Measurements from ENCODE around the gene GAL3ST3. TPM values are rescaled to one million over a fixed set of nuclear protein-coding genes. Genes with fewer than 3 reads are reported as not detected.

The GAL3ST3 gene
- total RNA-seq, 1 donor, result not detected

DNA sequence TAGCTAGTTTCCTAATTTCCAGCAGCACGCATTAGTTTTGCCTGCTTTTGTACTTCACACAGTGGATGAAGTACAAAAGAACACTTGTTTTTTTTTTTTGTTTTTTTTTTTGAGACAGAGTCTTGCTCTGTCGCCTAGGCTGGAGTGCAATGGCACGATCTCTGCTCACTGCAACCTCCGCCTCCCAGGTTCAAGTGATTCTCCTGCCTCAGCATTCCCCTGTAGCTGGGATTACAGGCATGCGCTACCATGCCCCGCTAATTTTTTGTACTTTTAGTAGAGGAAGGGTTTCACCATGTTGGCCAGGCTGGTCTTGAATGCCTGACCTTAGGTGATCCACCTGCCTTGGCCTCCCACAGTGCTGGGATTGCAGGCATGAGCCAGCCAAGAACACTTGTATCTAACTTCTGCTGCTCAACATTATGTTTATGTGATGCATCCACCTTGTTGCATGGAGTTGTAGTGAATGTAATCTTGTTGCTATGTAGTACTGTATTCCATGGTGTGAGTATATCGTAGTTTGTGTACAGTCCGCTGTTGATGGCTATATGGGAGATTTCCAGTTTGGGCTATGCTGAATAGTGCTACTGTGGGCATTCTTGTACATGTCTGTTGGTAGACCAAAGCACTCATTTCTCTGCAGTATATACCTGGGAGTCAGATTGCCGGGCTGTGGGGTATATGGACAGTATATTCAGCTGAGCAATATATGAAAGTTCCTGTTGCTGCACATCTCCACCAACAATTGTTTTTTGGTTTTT is 38.4 kb upstream of the GAL3ST3 start:
- Histone ChIP-seq H2AFZ (ENCODE audit: low read length) (no peak overlapping the region), H3K9me3 (ENCODE audit: low read depth, low read length) (no peaks in the 10 kb centered on the region), H3K27ac (ENCODE audit: low read depth, low read length) (no peak overlapping the region), H3K4me2 (ENCODE audit: insufficient read depth, low read length) (no peak overlapping the region), H3K4me1 (ENCODE audit: insufficient read depth, low read length) (peaks cover 26% of the 10 kb centered on the region), H3K27me3 (ENCODE audit: insufficient read depth, low read length) (no peaks in the 10 kb centered on the region), H3K4me3 (ENCODE audit: insufficient read depth, low read length) (no peak overlapping the region), H4K20me1 (ENCODE audit: insufficient read depth, low read length) (peaks cover 39% of the 10 kb centered on the region), H3K36me3 (ENCODE audit: insufficient read depth, low read length) (peaks cover 3% of the 10 kb centered on the region), H3K79me2 (ENCODE audit: insufficient read depth, low read length) (peaks cover 79% of the 10 kb centered on the region)
- DNase-seq (ENCODE audit: insufficient read length, low spot score, missing footprints), result no peak
- TF ChIP-seq, protein P1, sequence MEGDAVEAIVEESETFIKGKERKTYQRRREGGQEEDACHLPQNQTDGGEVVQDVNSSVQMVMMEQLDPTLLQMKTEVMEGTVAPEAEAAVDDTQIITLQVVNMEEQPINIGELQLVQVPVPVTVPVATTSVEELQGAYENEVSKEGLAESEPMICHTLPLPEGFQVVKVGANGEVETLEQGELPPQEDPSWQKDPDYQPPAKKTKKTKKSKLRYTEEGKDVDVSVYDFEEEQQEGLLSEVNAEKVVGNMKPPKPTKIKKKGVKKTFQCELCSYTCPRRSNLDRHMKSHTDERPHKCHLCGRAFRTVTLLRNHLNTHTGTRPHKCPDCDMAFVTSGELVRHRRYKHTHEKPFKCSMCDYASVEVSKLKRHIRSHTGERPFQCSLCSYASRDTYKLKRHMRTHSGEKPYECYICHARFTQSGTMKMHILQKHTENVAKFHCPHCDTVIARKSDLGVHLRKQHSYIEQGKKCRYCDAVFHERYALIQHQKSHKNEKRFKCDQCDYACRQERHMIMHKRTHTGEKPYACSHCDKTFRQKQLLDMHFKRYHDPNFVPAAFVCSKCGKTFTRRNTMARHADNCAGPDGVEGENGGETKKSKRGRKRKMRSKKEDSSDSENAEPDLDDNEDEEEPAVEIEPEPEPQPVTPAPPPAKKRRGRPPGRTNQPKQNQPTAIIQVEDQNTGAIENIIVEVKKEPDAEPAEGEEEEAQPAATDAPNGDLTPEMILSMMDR (IDR thresholded peaks at IDR 0.05; ENCODE audit: extremely low read depth, low read depth, low read length), result no peak

DNA sequence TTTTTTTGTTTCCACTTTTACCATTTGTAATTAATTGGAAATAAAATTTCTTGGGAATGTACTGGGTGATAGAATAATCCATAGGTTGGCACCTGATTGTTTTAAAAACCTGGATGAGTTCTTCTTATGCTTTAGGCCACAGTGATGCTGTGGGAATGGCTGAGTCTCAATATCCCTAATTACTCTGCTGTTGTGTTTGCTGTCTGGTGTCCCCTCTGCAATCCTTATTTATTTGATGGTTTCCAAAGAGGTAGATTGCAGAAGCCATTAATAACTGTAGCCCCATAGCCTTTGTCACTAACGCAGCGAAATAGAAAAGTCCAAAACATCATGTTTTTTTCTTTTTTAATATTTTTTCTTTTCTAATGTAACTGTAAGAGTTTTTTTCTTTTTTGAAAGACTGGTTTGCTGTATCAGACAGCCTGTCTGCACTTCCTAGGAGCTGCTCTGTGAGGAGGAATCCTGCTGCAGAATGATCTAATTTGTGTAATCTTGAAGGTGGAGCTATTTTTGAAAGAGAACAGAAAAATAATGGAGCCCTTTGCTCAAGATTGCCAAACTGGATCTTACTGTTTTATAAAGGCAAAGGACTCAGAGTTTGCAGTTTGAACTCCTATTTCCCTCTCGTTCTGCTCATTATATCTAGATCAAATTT is 36.0 kb upstream of the GAL3ST3 start:
- no peak for DNase-seq (ENCODE audit: insufficient read length, low spot score, missing footprints)
- peaks cover 43% of the 10 kb centered on the region for H4K20me1 ChIP-seq (ENCODE audit: insufficient read depth, low read length)
- peaks cover 90% of the 10 kb centered on the region for H3K79me2 ChIP-seq (ENCODE audit: insufficient read depth, low read length)
- no peaks in the 10 kb centered on the region for H3K27me3 ChIP-seq (ENCODE audit: insufficient read depth, low read length)
- no peak overlapping the region for H2AFZ ChIP-seq (ENCODE audit: low read length)
- TF ChIP-seq, protein P1 (IDR thresholded peaks at IDR 0.05; ENCODE audit: extremely low read depth, low read depth, low read length), result no peak
- no peak overlapping the region for H3K4me3 ChIP-seq (ENCODE audit: insufficient read depth, low read length)
- peaks cover 45% of the 10 kb centered on the region for H3K4me1 ChIP-seq (ENCODE audit: insufficient read depth, low read length)
- no peak overlapping the region for H3K27ac ChIP-seq (ENCODE audit: low read depth, low read length)
- no peak overlapping the region for H3K4me2 ChIP-seq (ENCODE audit: insufficient read depth, low read length)
- H3K9me3 ChIP-seq (ENCODE audit: low read depth, low read length), result no peaks in the 10 kb centered on the region
- no peaks in the 10 kb centered on the region for H3K36me3 ChIP-seq (ENCODE audit: insufficient read depth, low read length)

DNA sequence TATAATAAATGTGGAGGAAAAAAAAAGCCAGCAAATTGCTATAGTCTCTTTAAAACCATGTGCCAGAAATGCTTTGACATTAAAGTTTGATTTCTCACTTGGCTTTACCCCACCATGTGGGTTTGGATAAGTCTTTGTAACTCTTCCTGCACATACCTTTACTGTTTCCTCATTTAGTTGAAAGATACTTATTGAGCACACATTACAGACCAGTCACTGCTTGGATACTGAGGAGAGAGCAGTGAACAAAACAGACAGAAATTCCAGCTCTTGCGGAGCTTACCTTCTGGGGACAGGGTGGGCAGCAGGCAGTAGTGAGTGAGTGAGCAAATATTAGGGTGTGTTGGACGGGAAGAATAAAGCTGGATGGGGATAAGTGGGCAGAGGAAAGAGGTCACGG is 34.8 kb upstream of the GAL3ST3 start:
- Histone ChIP-seq H3K4me2 (ENCODE audit: insufficient read depth, low read length) (peak overlapping the region; percentile 37), H3K9me3 (ENCODE audit: low read depth, low read length) (no peaks in the 10 kb centered on the region), H4K20me1 (ENCODE audit: insufficient read depth, low read length) (peaks cover 43% of the 10 kb centered on the region), H3K4me1 (ENCODE audit: insufficient read depth, low read length) (peaks cover 45% of the 10 kb centered on the region), H3K79me2 (ENCODE audit: insufficient read depth, low read length) (peaks cover 88% of the 10 kb centered on the region), H3K36me3 (ENCODE audit: insufficient read depth, low read length) (no peaks in the 10 kb centered on the region), H2AFZ (ENCODE audit: low read length) (no peak overlapping the region), H3K27me3 (ENCODE audit: insufficient read depth, low read length) (no peaks in the 10 kb centered on the region), H3K27ac (ENCODE audit: low read depth, low read length) (peak overlapping the region; percentile 12), H3K4me3 (ENCODE audit: insufficient read depth, low read length) (no peak overlapping the region)
- no peak for DNase-seq (ENCODE audit: insufficient read length, low spot score, missing footprints)
- TF ChIP-seq, protein P1 (IDR thresholded peaks at IDR 0.05; ENCODE audit: extremely low read depth, low read depth, low read length), result no peak

Data from osteoblast (primary cell).